Duodenal mucosa (tissue), 2 donors: ENCODE measurements around the gene ATP5F1D.
A peak's percentile ranks its signal among the peaks of the same experiment; 100 is the strongest.
"Not testable (repeated sequence)": the region's sequence is repeated elsewhere in the genome, so short reads cannot be mapped to it uniquely, and the experiment has no call there.

Experiments used
- H3K27ac ChIP-seq: one replicate; pipeline ENCODE4 v1.7.0; 2013; ENCODE audit warnings: low read depth, low read length
- H3K27me3 ChIP-seq, 2 donors: one replicate each; pipeline ENCODE4 v1.7.0; 2013; ENCODE audit warnings: low read length in 2 of 2, control low read depth in 1 of 2; ENCODE audit not compliant: insufficient read depth in 2 of 2, control insufficient read depth in 1 of 2
- H3K36me3 ChIP-seq, 2 donors: one replicate each; pipeline ENCODE4 v1.7.0; 2013; ENCODE audit warnings: low read length in 2 of 2, control low read depth in 1 of 2; ENCODE audit not compliant: insufficient read depth in 2 of 2, control insufficient read depth in 1 of 2
- H3K4me1 ChIP-seq, 2 donors: one replicate each; pipeline ENCODE4 v1.7.0; 2013; ENCODE audit warnings: low read length in 2 of 2, control low read depth in 1 of 2; ENCODE audit not compliant: insufficient read depth in 2 of 2, control insufficient read depth in 1 of 2
- H3K4me3 ChIP-seq, 2 donors: one replicate each; pipeline ENCODE4 v1.7.0; 2013; ENCODE audit warnings: low read length in 2 of 2, low read depth in 1 of 2
- H3K9ac ChIP-seq, 2 donors: one replicate each; pipeline ENCODE4 v1.7.0; 2013; ENCODE audit warnings: low read length in 2 of 2, low read depth in 1 of 2
- H3K9me3 ChIP-seq, 2 donors: one replicate each; pipeline ENCODE4 v1.7.0; 2013; ENCODE audit warnings: low read length in 2 of 2, control low read depth in 1 of 2; ENCODE audit not compliant: control insufficient read depth in 1 of 2

Gene ATP5F1D

DNA sequence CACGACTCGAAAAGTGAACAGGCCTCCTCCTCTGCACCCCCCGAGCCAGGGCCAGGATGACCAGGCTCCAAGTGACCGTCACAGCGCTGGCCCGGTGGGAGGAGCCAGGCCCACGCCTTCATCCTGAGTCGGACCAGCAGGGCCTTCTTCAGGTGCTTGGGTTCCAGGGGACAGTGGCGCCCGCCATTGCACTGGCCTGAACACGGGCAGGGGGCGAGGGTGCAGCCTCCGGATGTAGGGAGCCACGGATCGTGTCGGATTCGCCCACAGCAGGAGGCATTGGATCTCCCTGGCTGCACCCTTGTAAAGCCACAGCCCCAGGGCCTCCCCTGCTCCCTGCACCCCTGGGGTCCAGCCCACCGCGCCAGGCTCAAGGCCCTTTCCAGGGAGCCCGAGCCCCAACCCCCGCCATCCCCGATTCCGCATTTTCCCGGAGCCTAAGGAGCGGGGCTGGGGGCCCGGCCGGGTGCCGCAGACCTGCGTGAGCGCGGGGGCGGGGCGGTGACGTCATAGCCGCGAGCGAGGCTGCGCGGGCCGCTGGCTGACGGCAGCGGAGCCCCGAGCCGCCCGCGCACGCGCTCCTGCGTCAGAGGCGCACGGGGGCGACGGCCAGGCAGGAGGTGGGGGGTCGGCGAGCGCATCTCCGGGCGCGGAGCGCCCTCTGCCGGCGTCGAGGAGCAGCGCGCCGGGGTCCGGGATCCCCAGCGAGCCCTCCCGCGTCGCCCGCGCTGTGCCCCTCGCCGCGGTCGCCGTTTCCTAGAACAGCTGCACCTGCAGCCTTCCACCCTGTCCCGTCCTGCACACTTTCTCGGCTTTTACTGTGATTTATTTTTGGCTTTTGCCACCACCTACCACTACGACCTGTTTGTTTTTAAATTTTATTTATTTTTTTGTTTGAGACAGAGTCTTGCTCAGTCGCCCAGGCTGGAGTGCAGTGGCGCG, 1.5 kb upstream of the ATP5F1D start:
- no peaks in the 10 kb centered on the region for H3K9me3 ChIP-seq
- H3K9ac ChIP-seq, result peak overlapping the region; percentile 25 to 43
- peaks cover 18 to 52% of the 10 kb centered on the region in 2 donors for H3K4me1 ChIP-seq
- peak overlapping the region; percentile 35 to 58 for H3K4me3 ChIP-seq
- no peaks in the 10 kb centered on the region for H3K36me3 ChIP-seq
- peaks cover 14 to 20% of the 10 kb centered on the region in 2 donors for H3K27me3 ChIP-seq
- peak overlapping the region; percentile 42 for H3K27ac ChIP-seq

DNA sequence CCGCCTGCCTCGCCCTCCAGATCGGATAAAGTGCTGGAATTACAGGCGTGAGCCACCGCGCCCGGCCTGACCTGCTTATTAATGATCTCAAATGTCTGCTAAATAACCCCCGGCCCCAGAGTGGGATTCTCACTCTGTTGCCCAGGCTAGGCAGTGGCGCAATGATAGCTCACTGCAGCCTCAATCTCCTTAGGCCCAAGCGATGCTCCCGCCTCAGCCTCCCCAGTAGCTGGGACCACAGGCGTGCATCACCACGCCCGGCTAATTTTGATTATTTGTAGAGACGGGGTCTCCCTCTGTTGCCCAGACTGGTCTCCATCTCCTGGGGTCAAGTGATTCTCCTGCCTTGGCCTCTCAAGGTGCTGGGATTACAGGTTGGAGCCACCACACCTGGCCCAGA, 626 bp upstream of the ATP5F1D start:
- H3K27me3 ChIP-seq, result peaks cover 6 to 13% of the 10 kb centered on the region in 2 donors
- peak overlapping the region; percentile 16 to 25 for H3K9ac ChIP-seq
- no peak overlapping the region for H3K27ac ChIP-seq
- H3K9me3 ChIP-seq, result no peaks in the 10 kb centered on the region
- peak overlapping the region; percentile 43 to 47 for H3K4me3 ChIP-seq
- peaks cover 24 to 58% of the 10 kb centered on the region in 2 donors for H3K4me1 ChIP-seq
- H3K36me3 ChIP-seq, result no peaks in the 10 kb centered on the region

- Histone ChIP-seq H3K27me3 (no peaks in the 10 kb centered on the region), H3K9me3 (no peaks in the 10 kb centered on the region), H3K27ac (peak overlapping the region; percentile 90), H3K4me3 (peak overlapping the region; percentile 26 to 47), H3K36me3 (no peaks in the 10 kb centered on the region), H3K4me1 (peaks cover 34 to 61% of the 10 kb centered on the region in 2 donors), H3K9ac (peak overlapping the region; percentile 54 to 65)
These were observed 2.5 kb downstream of the ATP5F1D start for GRCh38 chr19:1243768-1244692.

- Histone ChIP-seq H3K4me3 (peak overlapping the region; percentile 26 to 47), H3K36me3 (no peaks in the 10 kb centered on the region), H3K4me1 (peaks cover 34 to 61% of the 10 kb centered on the region in 2 donors), H3K9me3 (no peaks in the 10 kb centered on the region), H3K27ac (peak overlapping the region; percentile 90), H3K9ac (peak overlapping the region; percentile 30 to 65), H3K27me3 (no peaks in the 10 kb centered on the region)
These were observed 3.3 kb downstream of the ATP5F1D start for GRCh38 chr19:1244693-1245451.

DNA sequence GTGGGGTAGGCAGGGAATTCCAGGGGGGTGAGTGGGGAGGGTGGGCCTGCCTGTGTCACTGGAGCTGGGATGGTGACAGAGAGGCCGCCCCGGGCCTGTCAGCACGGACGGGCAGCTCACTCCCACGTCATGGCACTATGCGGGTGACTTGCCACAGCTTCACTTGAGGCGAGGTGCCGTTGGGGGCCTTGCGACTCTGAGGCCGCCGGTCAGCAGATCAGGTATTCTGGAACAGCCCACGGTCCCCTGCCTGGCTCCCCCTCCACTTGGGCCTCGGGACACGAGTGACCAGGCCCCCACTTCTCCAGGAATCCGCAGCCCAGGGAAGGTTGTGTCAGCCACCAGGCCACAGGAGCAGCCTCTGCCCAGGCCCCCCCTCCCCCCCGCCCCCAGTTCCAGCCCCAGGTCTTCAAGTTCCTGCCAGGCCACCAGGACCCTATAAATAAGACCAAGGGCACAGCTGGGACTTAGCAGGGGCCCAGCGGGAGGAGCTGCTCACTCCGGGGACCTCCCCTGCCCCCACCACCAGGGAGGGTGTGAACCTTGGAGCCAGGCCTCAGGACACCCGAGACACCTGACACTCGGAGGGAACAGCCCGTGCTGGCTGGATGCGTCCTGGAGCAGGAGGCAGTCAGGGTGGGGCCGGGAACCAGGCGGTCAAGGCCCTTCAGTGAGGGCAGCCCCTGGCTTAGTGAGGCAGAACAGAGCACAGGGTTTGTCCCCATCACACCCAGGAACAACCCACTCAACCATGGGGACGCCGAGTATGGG, 4.1 kb downstream of the ATP5F1D start:
- Histone ChIP-seq H3K9me3 (no peaks in the 10 kb centered on the region), H3K4me1 (peaks cover 34 to 61% of the 10 kb centered on the region in 2 donors), H3K9ac (peak overlapping the region; percentile 25 to 65), H3K27me3 (no peaks in the 10 kb centered on the region), H3K27ac (peak overlapping the region; percentile 90), H3K36me3 (no peaks in the 10 kb centered on the region), H3K4me3 (peak overlapping the region in 1 of 2 donors; percentile 35)

GRCh38 chr19:1246265-1247087, 4.9 kb downstream of the ATP5F1D start:
- not testable (repeated sequence) for H3K36me3 ChIP-seq, H3K9me3 ChIP-seq, H3K4me3 ChIP-seq, H3K27me3 ChIP-seq
- H3K27ac ChIP-seq, result peak overlapping the region; percentile 71
- peaks cover 34 to 55% of the 10 kb centered on the region in 2 donors for H3K4me1 ChIP-seq
- peak overlapping the region in 1 of 2 donors; percentile 37 for H3K9ac ChIP-seq

DNA sequence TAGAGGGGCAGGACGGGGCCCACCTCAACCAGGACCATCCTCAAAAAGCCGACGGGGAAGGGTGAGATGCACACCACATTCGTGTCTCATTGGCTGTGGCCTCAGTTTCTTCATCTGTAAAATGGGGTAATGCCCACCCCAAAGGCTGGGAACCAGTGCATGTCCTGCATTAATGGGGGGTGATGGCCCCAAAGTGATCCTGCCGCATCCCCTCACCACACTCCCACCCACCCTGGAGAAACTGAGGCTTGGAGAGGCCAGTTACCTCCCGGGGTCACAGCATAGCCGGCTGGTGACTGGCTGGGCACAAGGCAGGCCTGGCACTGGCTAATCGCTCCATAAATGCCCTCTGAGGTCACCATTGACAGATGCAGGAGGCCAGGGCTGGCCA, 6.2 kb downstream of the ATP5F1D start:
- Histone ChIP-seq H3K27me3 (no peaks in the 10 kb centered on the region), H3K4me1 (peaks cover 37 to 47% of the 10 kb centered on the region in 2 donors), H3K36me3 (peaks cover 0 to 4% of the 10 kb centered on the region in 2 donors), H3K27ac (peak overlapping the region; percentile 100), H3K9ac (peak overlapping the region; percentile 72 to 84), H3K4me3 (peak overlapping the region; percentile 52 to 60), H3K9me3 (no peaks in the 10 kb centered on the region)

- peak within 1 kb of the TSS; percentile 100 for H3K27ac ChIP-seq
- peaks cover 0 to 4% of the 10 kb centered on the region in 2 donors for H3K36me3 ChIP-seq
- peak within 1 kb of the TSS; percentile 78 to 84 for H3K9ac ChIP-seq
- peak within 1 kb of the TSS; percentile 72 to 74 for H3K4me3 ChIP-seq
- peaks cover 37 to 43% of the 10 kb centered on the region in 2 donors for H3K4me1 ChIP-seq
- no peaks in the 10 kb centered on the region for H3K9me3 ChIP-seq
- no peaks in the 10 kb centered on the region for H3K27me3 ChIP-seq
These were observed 6.7 kb downstream of the ATP5F1D start, which contains the start of gene MIDN for GRCh38 chr19:1248139-1248785. Gene MIDN (plus strand): TSS chr19:1248583. CDS start chr19:1250297, 1,714 bp downstream.
